PFSK-1 (cell line): ENCODE data around the gene KIF26A.

Source experiments
- POLR2AphosphoS5 ChIP-seq: IDR thresholded peaks from 2 replicates; pipeline ENCODE4 v1.6.1; 2012; ENCODE audit warnings: low read depth, mild to moderate bottlenecking, control low read depth, low read length, moderate library complexity
- SIN3A ChIP-seq: IDR thresholded peaks from 2 replicates; pipeline ENCODE4 v1.6.1; 2012; ENCODE audit warnings: mild to moderate bottlenecking, low read length, moderate library complexity, borderline replicate concordance; ENCODE audit not compliant: insufficient read depth
- TF ChIP-seq, protein P1 (sequence below), 2 experiments: IDR thresholded peaks; 2 replicates each; pipeline versions ENCODE4 v1.6.1 to v1.8.0; 2011 to 2012; ENCODE audit warnings: low read depth in 2 of 2, low read length in 2 of 2, control low read depth in 1 of 2, inconsistent platforms in 1 of 2, mild to moderate bottlenecking in 1 of 2, moderate library complexity in 1 of 2; ENCODE audit not compliant: insufficient read depth in 1 of 2

DNA sequence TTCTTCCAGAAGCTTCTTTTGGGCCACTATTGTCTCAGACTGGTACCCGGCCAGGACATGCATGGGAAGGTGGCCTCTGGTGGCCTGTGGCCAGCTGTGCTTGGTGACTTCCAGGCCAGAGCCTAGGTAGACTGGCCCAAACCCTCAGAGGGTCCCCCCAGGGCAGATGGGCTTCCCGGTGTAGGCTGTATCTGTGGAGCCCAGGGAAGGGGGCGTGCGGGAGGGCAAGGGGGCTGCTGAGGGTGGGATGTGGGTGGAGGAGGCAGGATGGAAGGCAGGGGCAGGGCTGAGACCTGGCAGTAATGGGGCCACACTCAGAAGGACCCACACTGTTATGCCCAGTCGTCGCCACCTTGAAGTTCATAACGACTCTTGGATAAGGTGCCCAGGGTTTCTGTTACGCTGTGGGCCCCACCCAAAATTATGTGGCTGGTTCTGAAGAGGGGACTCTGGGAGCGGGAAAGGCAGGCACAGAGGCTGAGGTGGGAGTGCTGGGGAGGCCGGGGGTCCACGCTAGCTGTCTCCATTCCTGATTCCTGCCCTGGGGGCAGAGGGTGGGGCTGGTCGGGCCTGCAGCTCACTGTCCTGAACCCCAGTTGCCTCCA, 52.1 kb downstream of the KIF26A start:
- TF ChIP-seq POLR2AphosphoS5 = no peak
- TF ChIP-seq, protein P1, sequence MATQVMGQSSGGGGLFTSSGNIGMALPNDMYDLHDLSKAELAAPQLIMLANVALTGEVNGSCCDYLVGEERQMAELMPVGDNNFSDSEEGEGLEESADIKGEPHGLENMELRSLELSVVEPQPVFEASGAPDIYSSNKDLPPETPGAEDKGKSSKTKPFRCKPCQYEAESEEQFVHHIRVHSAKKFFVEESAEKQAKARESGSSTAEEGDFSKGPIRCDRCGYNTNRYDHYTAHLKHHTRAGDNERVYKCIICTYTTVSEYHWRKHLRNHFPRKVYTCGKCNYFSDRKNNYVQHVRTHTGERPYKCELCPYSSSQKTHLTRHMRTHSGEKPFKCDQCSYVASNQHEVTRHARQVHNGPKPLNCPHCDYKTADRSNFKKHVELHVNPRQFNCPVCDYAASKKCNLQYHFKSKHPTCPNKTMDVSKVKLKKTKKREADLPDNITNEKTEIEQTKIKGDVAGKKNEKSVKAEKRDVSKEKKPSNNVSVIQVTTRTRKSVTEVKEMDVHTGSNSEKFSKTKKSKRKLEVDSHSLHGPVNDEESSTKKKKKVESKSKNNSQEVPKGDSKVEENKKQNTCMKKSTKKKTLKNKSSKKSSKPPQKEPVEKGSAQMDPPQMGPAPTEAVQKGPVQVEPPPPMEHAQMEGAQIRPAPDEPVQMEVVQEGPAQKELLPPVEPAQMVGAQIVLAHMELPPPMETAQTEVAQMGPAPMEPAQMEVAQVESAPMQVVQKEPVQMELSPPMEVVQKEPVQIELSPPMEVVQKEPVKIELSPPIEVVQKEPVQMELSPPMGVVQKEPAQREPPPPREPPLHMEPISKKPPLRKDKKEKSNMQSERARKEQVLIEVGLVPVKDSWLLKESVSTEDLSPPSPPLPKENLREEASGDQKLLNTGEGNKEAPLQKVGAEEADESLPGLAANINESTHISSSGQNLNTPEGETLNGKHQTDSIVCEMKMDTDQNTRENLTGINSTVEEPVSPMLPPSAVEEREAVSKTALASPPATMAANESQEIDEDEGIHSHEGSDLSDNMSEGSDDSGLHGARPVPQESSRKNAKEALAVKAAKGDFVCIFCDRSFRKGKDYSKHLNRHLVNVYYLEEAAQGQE (IDR thresholded peaks at IDR 0.05; ENCODE audit: insufficient read depth in 1 of 2, low read depth in 2 of 2, low read length in 2 of 2) = no peak
- no peak for TF ChIP-seq SIN3A
